Epidermal melanocyte (primary cell): Measurements from ENCODE around the gene HNRNPAB.
"Not testable (repeated sequence)": the region's sequence is repeated elsewhere in the genome, so short reads cannot be mapped to it uniquely, and the experiment has no call there.

Experiments
- DNase-seq: peaks from one replicate; pipeline ENCODE4 v3.0.0; 2011; ENCODE audit warnings: low spot score; ENCODE audit not compliant: insufficient read length

The HNRNPAB gene

GRCh38 chr5:178196281-178196812 is 8.0 kb upstream of the HNRNPAB start:
- no peak for DNase-seq

GRCh38 chr5:178196986-178197385 is 7.3 kb upstream of the HNRNPAB start:
- DNase-seq: no peak

- DNase-seq: not testable (repeated sequence)
These were observed 6.2 kb upstream of the HNRNPAB start for GRCh38 chr5:178198151-178198550.

GRCh38 chr5:178198706-178199105 is 5.6 kb upstream of the HNRNPAB start:
- no peak for DNase-seq

GRCh38 chr5:178199581-178200434 is 4.5 kb upstream of the HNRNPAB start:
- DNase-seq: no peak

GRCh38 chr5:178201221-178201926 is 3.0 kb upstream of the HNRNPAB start:
- no peak for DNase-seq

GRCh38 chr5:178201927-178202235 is 2.5 kb upstream of the HNRNPAB start:
- DNase-seq: no peak

GRCh38 chr5:178202541-178202940 is 1.8 kb upstream of the HNRNPAB start:
- DNase-seq: no peak

- DNase-seq: no peak
These were observed 607 bp upstream of the HNRNPAB start for GRCh38 chr5:178203670-178204181.

- DNase-seq: peak; percentile 96
These were observed 809 bp downstream of the HNRNPAB start for GRCh38 chr5:178204935-178205748.

GRCh38 chr5:178205749-178206047 is 1.4 kb downstream of the HNRNPAB start:
- DNase-seq: no peak

GRCh38 chr5:178206166-178207101 is 2.1 kb downstream of the HNRNPAB start:
- DNase-seq: no peak

GRCh38 chr5:178207183-178207916 is 3.0 kb downstream of the HNRNPAB start:
- no peak for DNase-seq

GRCh38 chr5:178207917-178208280 is 3.6 kb downstream of the HNRNPAB start:
- no peak for DNase-seq

- DNase-seq: no peak
These were observed 4.4 kb downstream of the HNRNPAB start for GRCh38 chr5:178208540-178209227.

- DNase-seq: no peak
These were observed 5.2 kb downstream of the HNRNPAB start for GRCh38 chr5:178209334-178210072.

- DNase-seq: no peak
These were observed 5.8 kb downstream of the HNRNPAB start for GRCh38 chr5:178210073-178210535.

GRCh38 chr5:178210686-178211085 is 6.4 kb downstream of the HNRNPAB start:
- DNase-seq: no peak
